ENCODE data around the gene PCSK6.
"Not testable (repeated sequence)": the region's sequence is repeated elsewhere in the genome, so short reads cannot be mapped to it uniquely, and the experiment has no call there.

The PCSK6 gene

GRCh38 chr15:101427606-101428487, 61.7 kb downstream of the PCSK6 start:
- no peak for DNase-seq

GRCh38 chr15:101426761-101427333, 62.7 kb downstream of the PCSK6 start:
- DNase-seq = no peak

GRCh38 chr15:101425787-101426365, 63.6 kb downstream of the PCSK6 start:
- no peak for DNase-seq

GRCh38 chr15:101424984-101425383, 64.5 kb downstream of the PCSK6 start:
- no peak for DNase-seq

- DNase-seq = no peak
Measured at GRCh38 chr15:101420232-101420631, 69.3 kb downstream of the PCSK6 start.

- DNase-seq = not testable (repeated sequence)
Measured at GRCh38 chr15:101416475-101416874, 73.0 kb downstream of the PCSK6 start.

- DNase-seq = no peak
Measured at GRCh38 chr15:101413239-101413638, 76.3 kb downstream of the PCSK6 start.

- no peak for DNase-seq
Measured at GRCh38 chr15:101411581-101411980, 77.9 kb downstream of the PCSK6 start.

GRCh38 chr15:101411085-101411484, 78.4 kb downstream of the PCSK6 start:
- DNase-seq = no peak

GRCh38 chr15:101410612-101411011, 78.9 kb downstream of the PCSK6 start:
- no peak for DNase-seq

- no peak for DNase-seq
Measured at GRCh38 chr15:101409621-101410020, 79.9 kb downstream of the PCSK6 start.

GRCh38 chr15:101407966-101408775, 81.3 kb downstream of the PCSK6 start:
- DNase-seq = no peak

GRCh38 chr15:101407439-101407838, 82.1 kb downstream of the PCSK6 start:
- DNase-seq = no peak

- DNase-seq = no peak
Measured at GRCh38 chr15:101406526-101407195, 82.8 kb downstream of the PCSK6 start.

GRCh38 chr15:101406036-101406435, 83.5 kb downstream of the PCSK6 start:
- DNase-seq = no peak

GRCh38 chr15:101404245-101404644, 85.3 kb downstream of the PCSK6 start:
- no peak for DNase-seq

GRCh38 chr15:101402883-101403282, 86.6 kb downstream of the PCSK6 start:
- not testable (repeated sequence) for DNase-seq

- DNase-seq = no peak
Measured at GRCh38 chr15:101401286-101401685, 88.2 kb downstream of the PCSK6 start.

GRCh38 chr15:101399431-101399830, 90.1 kb downstream of the PCSK6 start:
- DNase-seq = no peak

GRCh38 chr15:101398247-101398646, 91.3 kb downstream of the PCSK6 start:
- no peak for DNase-seq

- DNase-seq = no peak
Measured at GRCh38 chr15:101397521-101398003, 91.9 kb downstream of the PCSK6 start.

Data from effector CD8-positive, alpha-beta T cell (primary cell).